ENCODE measurements around the gene HYCC1.

DNA sequence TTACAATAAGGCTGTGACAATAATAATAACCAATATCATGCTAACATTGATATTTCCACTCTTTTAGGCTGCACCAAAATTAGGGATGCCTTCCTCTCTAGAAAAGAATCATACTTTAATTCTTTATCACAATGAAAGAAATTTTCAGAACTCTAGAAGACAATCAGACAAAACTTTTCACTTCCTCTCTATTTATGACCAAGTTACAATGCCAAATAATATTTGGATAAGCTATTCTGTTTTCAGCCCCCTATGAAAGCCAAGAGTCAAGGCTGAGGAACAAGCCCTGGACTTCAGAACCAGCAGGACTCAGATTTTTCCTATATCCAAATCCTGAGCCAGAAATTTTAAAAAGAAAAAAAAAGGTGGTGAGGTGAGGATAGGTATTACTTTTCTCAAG is 4.6 kb downstream of the HYCC1 start:
- TF ChIP-seq, protein P1, sequence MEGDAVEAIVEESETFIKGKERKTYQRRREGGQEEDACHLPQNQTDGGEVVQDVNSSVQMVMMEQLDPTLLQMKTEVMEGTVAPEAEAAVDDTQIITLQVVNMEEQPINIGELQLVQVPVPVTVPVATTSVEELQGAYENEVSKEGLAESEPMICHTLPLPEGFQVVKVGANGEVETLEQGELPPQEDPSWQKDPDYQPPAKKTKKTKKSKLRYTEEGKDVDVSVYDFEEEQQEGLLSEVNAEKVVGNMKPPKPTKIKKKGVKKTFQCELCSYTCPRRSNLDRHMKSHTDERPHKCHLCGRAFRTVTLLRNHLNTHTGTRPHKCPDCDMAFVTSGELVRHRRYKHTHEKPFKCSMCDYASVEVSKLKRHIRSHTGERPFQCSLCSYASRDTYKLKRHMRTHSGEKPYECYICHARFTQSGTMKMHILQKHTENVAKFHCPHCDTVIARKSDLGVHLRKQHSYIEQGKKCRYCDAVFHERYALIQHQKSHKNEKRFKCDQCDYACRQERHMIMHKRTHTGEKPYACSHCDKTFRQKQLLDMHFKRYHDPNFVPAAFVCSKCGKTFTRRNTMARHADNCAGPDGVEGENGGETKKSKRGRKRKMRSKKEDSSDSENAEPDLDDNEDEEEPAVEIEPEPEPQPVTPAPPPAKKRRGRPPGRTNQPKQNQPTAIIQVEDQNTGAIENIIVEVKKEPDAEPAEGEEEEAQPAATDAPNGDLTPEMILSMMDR (IDR thresholded peaks at IDR 0.05) = no peak
- TF ChIP-seq POLR2AphosphoS5 (IDR thresholded peaks at IDR 0.05) (no peak), EP300 (IDR thresholded peaks at IDR 0.05) (no peak)
